ENCODE measurements around the gene RHBDD1.

The RHBDD1 gene

DNA sequence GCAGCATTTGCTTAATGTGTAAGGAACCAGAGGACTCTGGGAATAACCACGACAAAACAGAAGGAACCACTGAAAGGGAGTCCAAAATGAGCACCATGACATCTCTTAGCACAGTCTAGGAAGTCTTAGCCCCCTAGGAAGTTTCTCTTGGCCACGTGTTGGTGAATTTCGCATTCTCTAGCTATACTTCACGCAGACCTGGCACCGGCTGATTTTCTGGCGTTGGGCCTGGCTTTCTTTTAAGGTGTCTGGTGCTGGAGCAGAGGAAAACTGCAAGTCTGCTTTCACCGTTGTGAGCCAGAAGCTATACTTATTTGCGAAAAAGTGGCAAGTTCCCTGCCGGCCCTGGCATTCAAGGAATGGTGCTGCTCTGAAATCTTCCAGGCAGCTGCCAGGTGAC, 171.3 kb downstream of the RHBDD1 start:
- no peak overlapping the region for H3K4me3 ChIP-seq (replicated peaks; ENCODE audit: low read depth, low read length)
- TF ChIP-seq, protein P1, sequence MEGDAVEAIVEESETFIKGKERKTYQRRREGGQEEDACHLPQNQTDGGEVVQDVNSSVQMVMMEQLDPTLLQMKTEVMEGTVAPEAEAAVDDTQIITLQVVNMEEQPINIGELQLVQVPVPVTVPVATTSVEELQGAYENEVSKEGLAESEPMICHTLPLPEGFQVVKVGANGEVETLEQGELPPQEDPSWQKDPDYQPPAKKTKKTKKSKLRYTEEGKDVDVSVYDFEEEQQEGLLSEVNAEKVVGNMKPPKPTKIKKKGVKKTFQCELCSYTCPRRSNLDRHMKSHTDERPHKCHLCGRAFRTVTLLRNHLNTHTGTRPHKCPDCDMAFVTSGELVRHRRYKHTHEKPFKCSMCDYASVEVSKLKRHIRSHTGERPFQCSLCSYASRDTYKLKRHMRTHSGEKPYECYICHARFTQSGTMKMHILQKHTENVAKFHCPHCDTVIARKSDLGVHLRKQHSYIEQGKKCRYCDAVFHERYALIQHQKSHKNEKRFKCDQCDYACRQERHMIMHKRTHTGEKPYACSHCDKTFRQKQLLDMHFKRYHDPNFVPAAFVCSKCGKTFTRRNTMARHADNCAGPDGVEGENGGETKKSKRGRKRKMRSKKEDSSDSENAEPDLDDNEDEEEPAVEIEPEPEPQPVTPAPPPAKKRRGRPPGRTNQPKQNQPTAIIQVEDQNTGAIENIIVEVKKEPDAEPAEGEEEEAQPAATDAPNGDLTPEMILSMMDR (IDR thresholded peaks at IDR 0.05; ENCODE audit: low read depth, low read length, missing control alignments): no peak
- DNase-seq (ENCODE audit: extremely low read depth, low read depth): no peak

DNA sequence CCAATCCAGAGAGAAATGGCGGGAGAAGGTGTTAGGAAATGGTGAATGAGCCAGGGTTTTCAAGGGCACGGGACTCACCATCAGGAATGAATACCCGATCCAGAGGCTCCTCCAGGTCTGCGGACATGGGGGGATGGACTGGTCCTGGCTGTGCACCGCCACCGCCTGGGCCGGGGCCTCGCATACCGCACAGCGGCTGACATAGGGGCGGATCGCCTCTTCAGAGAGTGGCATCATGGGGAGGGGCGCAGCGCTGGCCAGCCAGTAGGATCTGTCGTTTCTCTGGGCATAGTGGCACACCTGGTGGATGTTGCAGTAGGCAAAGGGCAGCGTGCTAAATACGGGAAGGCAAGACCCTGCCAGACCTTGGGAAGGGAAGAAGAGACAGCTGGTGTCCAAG, 172.1 kb downstream of the RHBDD1 start:
- TF ChIP-seq, protein P1 (IDR thresholded peaks at IDR 0.05; ENCODE audit: low read depth, low read length, missing control alignments): no peak
- no peak for DNase-seq (ENCODE audit: extremely low read depth, low read depth)
- no peak overlapping the region for H3K4me3 ChIP-seq (replicated peaks; ENCODE audit: low read depth, low read length)

DNA sequence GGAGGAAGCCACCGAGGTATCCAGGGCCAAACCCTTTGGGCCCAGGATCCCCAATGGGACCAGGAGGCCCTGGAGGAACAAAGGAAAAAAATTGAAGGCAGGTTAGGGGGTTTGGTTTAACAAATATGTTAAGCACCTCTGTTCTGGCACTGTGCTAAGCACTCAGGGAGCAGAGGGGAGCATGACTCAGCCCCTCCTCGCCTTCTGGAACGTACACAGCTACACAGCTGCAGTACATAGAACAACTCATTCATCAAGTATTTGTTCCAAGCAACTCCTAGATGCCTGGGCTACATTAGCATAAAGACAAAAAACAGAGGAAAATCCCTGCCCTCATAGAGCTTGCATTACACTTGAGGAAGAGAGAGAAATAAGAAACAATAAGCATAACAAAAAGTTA, 174.6 kb downstream of the RHBDD1 start:
- H3K4me3 ChIP-seq (replicated peaks; ENCODE audit: low read depth, low read length): no peak overlapping the region
- TF ChIP-seq, protein P1 (IDR thresholded peaks at IDR 0.05; ENCODE audit: low read depth, low read length, missing control alignments): no peak
- no peak for DNase-seq (ENCODE audit: extremely low read depth, low read depth)

DNA sequence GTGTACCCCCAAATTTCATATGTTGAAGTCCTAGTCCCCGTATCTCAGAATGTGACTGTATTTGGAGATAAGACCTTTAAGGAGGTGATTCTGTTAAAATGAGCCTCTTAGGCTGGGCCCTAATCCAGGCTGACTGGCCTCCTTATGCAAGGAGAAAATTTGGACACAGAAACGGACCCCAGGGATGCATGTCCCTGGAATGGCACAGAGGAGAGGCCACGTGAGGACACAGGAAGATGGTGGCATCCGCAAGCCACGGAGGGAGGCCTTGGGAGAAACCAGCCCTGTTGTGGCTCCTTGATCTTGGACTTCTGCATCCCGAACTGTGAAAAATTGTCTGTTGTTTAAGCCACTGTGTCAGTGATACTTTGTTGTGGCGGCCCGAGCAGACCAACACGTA, 177.5 kb downstream of the RHBDD1 start:
- DNase-seq (ENCODE audit: extremely low read depth, low read depth): no peak
- H3K4me3 ChIP-seq (replicated peaks; ENCODE audit: low read depth, low read length): no peak overlapping the region
- TF ChIP-seq, protein P1 (IDR thresholded peaks at IDR 0.05; ENCODE audit: low read depth, low read length, missing control alignments): no peak

DNA sequence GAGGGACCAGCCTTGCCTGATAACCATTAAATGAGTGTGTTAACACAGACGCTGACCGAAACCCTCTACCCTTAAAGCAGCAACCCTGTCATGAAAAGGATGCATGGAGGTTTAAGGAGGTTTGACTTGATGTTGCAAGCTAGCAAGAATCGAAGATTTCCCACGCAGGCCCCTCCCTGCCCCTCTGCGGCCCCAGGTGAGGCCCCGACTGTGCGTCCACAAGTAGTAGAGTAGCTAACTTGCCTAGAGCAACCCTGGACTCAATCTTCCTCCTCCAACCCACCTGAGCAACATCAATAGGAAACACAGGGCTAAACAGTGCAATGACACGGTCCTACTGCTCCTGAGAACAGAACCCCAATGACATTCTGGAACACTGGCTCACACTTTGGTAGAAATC, 178.0 kb downstream of the RHBDD1 start:
- TF ChIP-seq, protein P1 (IDR thresholded peaks at IDR 0.05; ENCODE audit: low read depth, low read length, missing control alignments): no peak
- no peak for DNase-seq (ENCODE audit: extremely low read depth, low read depth)
- no peak overlapping the region for H3K4me3 ChIP-seq (replicated peaks; ENCODE audit: low read depth, low read length)

DNA sequence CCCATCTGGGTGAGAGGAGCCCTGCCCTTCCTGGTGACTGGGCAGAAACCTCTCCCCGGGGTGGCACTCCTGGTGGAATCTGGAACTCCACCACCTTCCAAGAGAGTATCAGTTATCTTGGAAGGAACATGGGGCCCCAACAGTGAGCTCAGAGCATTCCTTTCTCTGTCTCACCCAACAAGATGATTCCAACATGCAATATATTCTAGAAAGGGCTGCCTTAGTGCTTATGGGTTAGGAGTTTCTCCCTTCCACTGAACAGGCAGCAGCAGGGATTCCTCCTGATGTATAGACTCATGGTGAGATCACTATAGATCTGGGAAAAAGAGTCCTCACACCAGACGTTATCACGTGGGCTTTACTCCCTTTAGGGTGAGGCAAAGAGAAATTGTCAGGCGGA, 181.0 kb downstream of the RHBDD1 start:
- H3K4me3 ChIP-seq (replicated peaks; ENCODE audit: low read depth, low read length): no peak overlapping the region
- TF ChIP-seq, protein P1 (IDR thresholded peaks at IDR 0.05; ENCODE audit: low read depth, low read length, missing control alignments): no peak
- DNase-seq (ENCODE audit: extremely low read depth, low read depth): no peak

DNA sequence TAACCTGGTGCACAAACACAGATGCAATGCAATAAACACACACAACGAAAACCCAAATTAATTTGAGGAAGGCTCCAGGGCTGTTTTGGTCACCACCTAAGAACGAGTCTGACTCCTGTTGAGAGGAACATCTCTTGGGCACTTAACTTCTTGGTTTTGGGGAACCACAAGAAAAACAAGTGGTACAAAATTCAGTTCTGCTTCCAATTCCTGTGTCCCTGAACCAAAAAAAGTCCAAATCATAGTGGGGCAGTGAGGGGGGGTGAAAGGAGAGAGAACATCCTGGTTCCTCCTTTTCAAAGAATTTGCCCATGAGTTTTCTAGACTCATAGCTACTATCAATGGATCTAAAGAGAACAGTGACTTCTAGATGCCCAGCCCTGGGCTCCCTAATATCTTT, 184.6 kb downstream of the RHBDD1 start:
- TF ChIP-seq, protein P1 (IDR thresholded peaks at IDR 0.05; ENCODE audit: low read depth, low read length, missing control alignments): no peak
- no peak overlapping the region for H3K4me3 ChIP-seq (replicated peaks; ENCODE audit: low read depth, low read length)
- no peak for DNase-seq (ENCODE audit: extremely low read depth, low read depth)

Measured in HFF-Myc (cell line).